Astrocyte (in vitro differentiated cells and primary cell): ENCODE results near the gene CARD8.

ENCODE experiments used
- CTCF ChIP-seq: IDR thresholded peaks from 2 replicates; pipeline ENCODE4 v1.5.1; 2011; ENCODE audit warnings: low read depth, mild to moderate bottlenecking, inconsistent platforms, low read length, moderate library complexity; ENCODE audit not compliant: insufficient read depth
- EZH2 ChIP-seq: IDR thresholded peaks from 2 replicates; pipeline ENCODE4 v1.6.1; 2012; ENCODE audit warnings: mild to moderate bottlenecking, low read length, inconsistent platforms; ENCODE audit not compliant: insufficient read depth

GRCh38 chr19:48203222-48203793, 52.4 kb downstream of the CARD8 start:
- no peak for TF ChIP-seq CTCF
- TF ChIP-seq EZH2 = no peak
